ENCODE data around the gene SMIM13. TPM values are rescaled to one million over a fixed set of nuclear protein-coding genes. Genes with fewer than 3 reads are reported as not detected.

Gene SMIM13
- polyA plus RNA-seq, 2 of the 4 experiments (the other 2 are of a cell fraction), result 12.7 to 12.8 TPM

DNA sequence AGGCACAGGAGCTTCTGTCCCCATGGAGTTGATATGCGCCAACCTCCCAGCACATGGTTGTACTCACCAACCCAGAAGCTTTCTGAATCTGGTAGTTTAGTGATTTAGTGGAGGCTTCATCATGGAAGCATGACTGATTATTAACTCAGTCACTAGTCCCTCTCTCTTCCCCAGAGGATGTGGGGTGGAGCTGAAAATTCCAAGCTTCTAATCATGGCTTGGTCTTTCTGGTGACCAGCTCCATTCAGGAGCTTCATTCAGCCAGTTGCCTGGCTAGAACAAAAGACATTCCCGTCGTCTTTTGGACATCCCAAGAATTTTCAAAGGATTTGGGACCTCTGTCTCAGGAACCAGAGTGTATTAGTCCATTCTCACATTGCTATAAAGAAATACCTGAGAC, 13.3 kb upstream of the SMIM13 start:
- TF ChIP-seq ESRRA (IDR thresholded peaks at IDR 0.05; ENCODE audit: borderline replicate concordance, low read length) (no peak), ZSCAN20 (CRISPR knock-in tag; IDR thresholded peaks at IDR 0.05) (no peak), NFE2L2 (conservative IDR thresholded peaks at IDR 0.05; ENCODE audit: low read length) (no peak), ZNF302 (CRISPR knock-in tag; IDR thresholded peaks at IDR 0.05) (no peak), ZFP36 (IDR thresholded peaks at IDR 0.05; ENCODE audit: borderline replicate concordance, partially characterized antibody) (no peak), CBX2 (IDR thresholded peaks at IDR 0.05; ENCODE audit: borderline replicate concordance, low read depth) (no peak), NPAS2 (CRISPR knock-in tag; IDR thresholded peaks at IDR 0.05; ENCODE audit: borderline replicate concordance) (no peak), HEYL (CRISPR knock-in tag; IDR thresholded peaks at IDR 0.05) (no peak), MAZ (IDR thresholded peaks at IDR 0.05; ENCODE audit: borderline replicate concordance, low read depth, low read length) (no peak), PHF8 (IDR thresholded peaks at IDR 0.05; ENCODE audit: borderline replicate concordance, low read depth) (no peak), SMC3 (IDR thresholded peaks at IDR 0.05) (no peak), POLR2A (IDR thresholded peaks at IDR 0.05; ENCODE audit: low read length) (no peak), RNF2 (IDR thresholded peaks at IDR 0.05; ENCODE audit: borderline replicate concordance, low read depth) (no peak), KDM5A (IDR thresholded peaks at IDR 0.05) (no peak), EHF (CRISPR knock-in tag; IDR thresholded peaks at IDR 0.05) (no peak)
- TF ChIP-seq, protein P1, sequence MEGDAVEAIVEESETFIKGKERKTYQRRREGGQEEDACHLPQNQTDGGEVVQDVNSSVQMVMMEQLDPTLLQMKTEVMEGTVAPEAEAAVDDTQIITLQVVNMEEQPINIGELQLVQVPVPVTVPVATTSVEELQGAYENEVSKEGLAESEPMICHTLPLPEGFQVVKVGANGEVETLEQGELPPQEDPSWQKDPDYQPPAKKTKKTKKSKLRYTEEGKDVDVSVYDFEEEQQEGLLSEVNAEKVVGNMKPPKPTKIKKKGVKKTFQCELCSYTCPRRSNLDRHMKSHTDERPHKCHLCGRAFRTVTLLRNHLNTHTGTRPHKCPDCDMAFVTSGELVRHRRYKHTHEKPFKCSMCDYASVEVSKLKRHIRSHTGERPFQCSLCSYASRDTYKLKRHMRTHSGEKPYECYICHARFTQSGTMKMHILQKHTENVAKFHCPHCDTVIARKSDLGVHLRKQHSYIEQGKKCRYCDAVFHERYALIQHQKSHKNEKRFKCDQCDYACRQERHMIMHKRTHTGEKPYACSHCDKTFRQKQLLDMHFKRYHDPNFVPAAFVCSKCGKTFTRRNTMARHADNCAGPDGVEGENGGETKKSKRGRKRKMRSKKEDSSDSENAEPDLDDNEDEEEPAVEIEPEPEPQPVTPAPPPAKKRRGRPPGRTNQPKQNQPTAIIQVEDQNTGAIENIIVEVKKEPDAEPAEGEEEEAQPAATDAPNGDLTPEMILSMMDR (IDR thresholded peaks at IDR 0.05), result no peak
- TF ChIP-seq, protein P2, sequence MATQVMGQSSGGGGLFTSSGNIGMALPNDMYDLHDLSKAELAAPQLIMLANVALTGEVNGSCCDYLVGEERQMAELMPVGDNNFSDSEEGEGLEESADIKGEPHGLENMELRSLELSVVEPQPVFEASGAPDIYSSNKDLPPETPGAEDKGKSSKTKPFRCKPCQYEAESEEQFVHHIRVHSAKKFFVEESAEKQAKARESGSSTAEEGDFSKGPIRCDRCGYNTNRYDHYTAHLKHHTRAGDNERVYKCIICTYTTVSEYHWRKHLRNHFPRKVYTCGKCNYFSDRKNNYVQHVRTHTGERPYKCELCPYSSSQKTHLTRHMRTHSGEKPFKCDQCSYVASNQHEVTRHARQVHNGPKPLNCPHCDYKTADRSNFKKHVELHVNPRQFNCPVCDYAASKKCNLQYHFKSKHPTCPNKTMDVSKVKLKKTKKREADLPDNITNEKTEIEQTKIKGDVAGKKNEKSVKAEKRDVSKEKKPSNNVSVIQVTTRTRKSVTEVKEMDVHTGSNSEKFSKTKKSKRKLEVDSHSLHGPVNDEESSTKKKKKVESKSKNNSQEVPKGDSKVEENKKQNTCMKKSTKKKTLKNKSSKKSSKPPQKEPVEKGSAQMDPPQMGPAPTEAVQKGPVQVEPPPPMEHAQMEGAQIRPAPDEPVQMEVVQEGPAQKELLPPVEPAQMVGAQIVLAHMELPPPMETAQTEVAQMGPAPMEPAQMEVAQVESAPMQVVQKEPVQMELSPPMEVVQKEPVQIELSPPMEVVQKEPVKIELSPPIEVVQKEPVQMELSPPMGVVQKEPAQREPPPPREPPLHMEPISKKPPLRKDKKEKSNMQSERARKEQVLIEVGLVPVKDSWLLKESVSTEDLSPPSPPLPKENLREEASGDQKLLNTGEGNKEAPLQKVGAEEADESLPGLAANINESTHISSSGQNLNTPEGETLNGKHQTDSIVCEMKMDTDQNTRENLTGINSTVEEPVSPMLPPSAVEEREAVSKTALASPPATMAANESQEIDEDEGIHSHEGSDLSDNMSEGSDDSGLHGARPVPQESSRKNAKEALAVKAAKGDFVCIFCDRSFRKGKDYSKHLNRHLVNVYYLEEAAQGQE (IDR thresholded peaks at IDR 0.05), result no peak
- TF ChIP-seq, protein P3, sequence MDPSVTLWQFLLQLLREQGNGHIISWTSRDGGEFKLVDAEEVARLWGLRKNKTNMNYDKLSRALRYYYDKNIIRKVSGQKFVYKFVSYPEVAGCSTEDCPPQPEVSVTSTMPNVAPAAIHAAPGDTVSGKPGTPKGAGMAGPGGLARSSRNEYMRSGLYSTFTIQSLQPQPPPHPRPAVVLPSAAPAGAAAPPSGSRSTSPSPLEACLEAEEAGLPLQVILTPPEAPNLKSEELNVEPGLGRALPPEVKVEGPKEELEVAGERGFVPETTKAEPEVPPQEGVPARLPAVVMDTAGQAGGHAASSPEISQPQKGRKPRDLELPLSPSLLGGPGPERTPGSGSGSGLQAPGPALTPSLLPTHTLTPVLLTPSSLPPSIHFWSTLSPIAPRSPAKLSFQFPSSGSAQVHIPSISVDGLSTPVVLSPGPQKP (IDR thresholded peaks at IDR 0.05; ENCODE audit: low read depth, low read length), result no peak
- 52% methylated on average over 3 of the region's 3 CpGs for WGBS (ENCODE audit: missing lambda C conversion rate)
- no peak for DNase-seq (ENCODE audit: low read depth in 1 of 2, low spot score in 1 of 2)
- ATAC-seq, result no peak
- CTCF ChIA-PET, result interaction anchor here (0.7 to 1.1 kb wide), 3 partner anchors 10 to 110 kb away, joined by 3 to 4 read pairs (median 3); no protein-coding TSS in a partner anchor
- Histone ChIP-seq H3K27ac (no peak overlapping the region), H3K4me3 (no peak overlapping the region), H3K4me2 (no peak overlapping the region), H3K9me3 (no peaks in the 10 kb centered on the region), H3K4me1 (no peaks in the 10 kb centered on the region)
- FAIRE-seq, result no peak
- POLR2A ChIA-PET, result no interaction called here

DNA sequence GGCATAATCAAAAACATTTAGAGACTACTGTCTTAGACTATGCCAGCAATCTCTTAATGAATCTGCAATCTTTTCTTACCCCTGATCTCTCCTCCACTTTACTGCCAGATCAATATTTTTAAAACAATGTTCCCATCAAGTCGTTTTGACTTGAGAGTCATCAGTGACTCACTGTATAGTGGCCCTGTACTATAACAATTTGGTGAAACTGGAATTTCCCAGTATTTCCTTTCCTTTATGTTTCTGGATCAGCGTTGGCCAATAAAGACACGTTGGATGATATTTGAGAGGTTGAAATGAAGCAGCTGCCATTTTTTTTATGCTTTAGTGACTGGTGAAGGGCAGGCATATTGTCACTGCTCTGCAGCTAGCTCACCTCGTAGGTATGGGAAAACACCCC, 10.1 kb upstream of the SMIM13 start:
- no peak for FAIRE-seq
- ChIA-PET CTCF (interaction anchor here (1.1 to 1.7 kb wide), 5 partner anchors 10 to 492 kb away, joined by 3 to 4 read pairs (median 3); partner anchors contain the start of gene SMIM13), POLR2A (no interaction called here)
- Histone ChIP-seq H3K27ac (no peak overlapping the region), H3K4me3 (no peak overlapping the region), H3K4me2 (no peak overlapping the region), H3K9me3 (no peaks in the 10 kb centered on the region), H3K4me1 (no peaks in the 10 kb centered on the region)
- ATAC-seq, result no peak
- TF ChIP-seq ZSCAN20 (CRISPR knock-in tag; IDR thresholded peaks at IDR 0.05) (no peak), NFE2L2 (conservative IDR thresholded peaks at IDR 0.05; ENCODE audit: low read length) (no peak), KDM1A (IDR thresholded peaks at IDR 0.05; ENCODE audit: low read depth) (no peak)
- TF ChIP-seq, protein P1 (IDR thresholded peaks at IDR 0.05), result no peak
- 55% methylated on average over 4 of the region's 4 CpGs for WGBS (ENCODE audit: missing lambda C conversion rate)
- DNase-seq (ENCODE audit: low read depth in 1 of 2, low spot score in 1 of 2), result no peak

Measured in A549 (cell line).